ENCODE measurements around the gene SPAG6.

Gene SPAG6

GRCh38 chr10:22332116-22332692, 13.1 kb upstream of the SPAG6 start:
- H3K27ac ChIP-seq (ENCODE audit: extremely low read depth, low read depth, low read length): no peak overlapping the region
- no peak overlapping the region for H3K4me3 ChIP-seq (ENCODE audit: low read depth, low read length)
- POLR2A ChIA-PET: no interaction called here
- CTCF ChIA-PET: interaction anchor here (0.5 to 0.7 kb wide), 2 partner anchors 350 to 356 kb away, joined by 3 to 8 read pairs; no protein-coding TSS in a partner anchor
- H3K4me1 ChIP-seq (ENCODE audit: control insufficient read depth, insufficient read depth, low read length): no peaks in the 10 kb centered on the region; the same call in 1 of the 2 replicates
- H3K9me3 ChIP-seq (ENCODE audit: control insufficient read depth, insufficient read depth, low read depth, low read length): no peaks in the 10 kb centered on the region
- H3K36me3 ChIP-seq (ENCODE audit: control insufficient read depth in 2 of 2, insufficient read depth in 1 of 2, low read length in 2 of 2): peaks cover 30 to 31% of the 10 kb centered on the region in 2 experiments; a peak in 2 of 3 replicates
- TF ChIP-seq REST (tag by site-specific recombination; IDR thresholded peaks at IDR 0.05) (no peak), ZFP37 (tag by site-specific recombination; IDR thresholded peaks at IDR 0.05) (no peak), ZBTB44 (tag by site-specific recombination; IDR thresholded peaks at IDR 0.05) (0 out of 2 replicates have a peak, but pooled peaks have one; percentile 7), ZNF23 (tag by site-specific recombination; IDR thresholded peaks at IDR 0.05; ENCODE audit: borderline replicate concordance) (no peak), ZNF561 (tag by site-specific recombination; IDR thresholded peaks at IDR 0.05; ENCODE audit: borderline replicate concordance) (no peak)

- ChIA-PET CTCF (no interaction called here), POLR2A (no interaction called here)
- Histone ChIP-seq H3K4me3 (ENCODE audit: low read depth, low read length) (no peak overlapping the region), H3K36me3 (ENCODE audit: control insufficient read depth in 2 of 2, insufficient read depth in 1 of 2, low read length in 2 of 2) (peaks cover 19 to 23% of the 10 kb centered on the region in 2 experiments; a peak in 2 of 3 replicates), H3K4me1 (ENCODE audit: control insufficient read depth, insufficient read depth, low read length) (no peaks in the 10 kb centered on the region; the same call in 1 of the 2 replicates), H3K9me3 (ENCODE audit: control insufficient read depth, insufficient read depth, low read depth, low read length) (no peaks in the 10 kb centered on the region), H3K27ac (ENCODE audit: extremely low read depth, low read depth, low read length) (no peak overlapping the region)
- peak; percentile 62; the same call in 1 of the 2 replicates for TF ChIP-seq ZNF600 (tag by site-specific recombination; IDR thresholded peaks at IDR 0.05)
- no peak for TF ChIP-seq ZNF16 (tag by site-specific recombination; IDR thresholded peaks at IDR 0.05; ENCODE audit: low read depth)
These were observed 11.9 kb upstream of the SPAG6 start for GRCh38 chr10:22333167-22333974.

GRCh38 chr10:22333975-22334282, 11.4 kb upstream of the SPAG6 start:
- no peaks in the 10 kb centered on the region for H3K9me3 ChIP-seq (ENCODE audit: control insufficient read depth, insufficient read depth, low read depth, low read length)
- peaks cover 13 to 20% of the 10 kb centered on the region in 2 experiments; a peak in 2 of 3 replicates for H3K36me3 ChIP-seq (ENCODE audit: control insufficient read depth in 2 of 2, insufficient read depth in 1 of 2, low read length in 2 of 2)
- H3K27ac ChIP-seq (ENCODE audit: extremely low read depth, low read depth, low read length): no peak overlapping the region
- H3K4me3 ChIP-seq (ENCODE audit: low read depth, low read length): no peak overlapping the region
- ChIA-PET CTCF (no interaction called here), POLR2A (no interaction called here)
- H3K4me1 ChIP-seq (ENCODE audit: control insufficient read depth, insufficient read depth, low read length): no peaks in the 10 kb centered on the region; the same call in 1 of the 2 replicates
- TF ChIP-seq ZBTB10 (tag by site-specific recombination; IDR thresholded peaks at IDR 0.05) (no peak), ZNF292 (tag by site-specific recombination; IDR thresholded peaks at IDR 0.05; ENCODE audit: borderline replicate concordance, low read depth) (no peak), ZNF530 (tag by site-specific recombination; IDR thresholded peaks at IDR 0.05; ENCODE audit: low read depth) (no peak), ZNF10 (tag by site-specific recombination; IDR thresholded peaks at IDR 0.05) (no peak), HOXA7 (CRISPR knock-in tag; IDR thresholded peaks at IDR 0.05; ENCODE audit: borderline replicate concordance) (no peak), SP2 (tag by site-specific recombination; IDR thresholded peaks at IDR 0.05) (no peak), ZNF513 (tag by site-specific recombination; IDR thresholded peaks at IDR 0.05) (no peak), WT1 (tag by site-specific recombination; IDR thresholded peaks at IDR 0.05) (no peak), ZNF830 (tag by site-specific recombination; IDR thresholded peaks at IDR 0.05; ENCODE audit: low read depth) (no peak), ZNF133 (tag by site-specific recombination; IDR thresholded peaks at IDR 0.05) (no peak), ZNF132 (tag by site-specific recombination; IDR thresholded peaks at IDR 0.05; ENCODE audit: borderline replicate concordance) (no peak)

All from HEK293 (cell line).